SJSA1 (cell line): Measurements from ENCODE around the gene EVPLL. TPM values are rescaled to one million over a fixed set of nuclear protein-coding genes. Genes with fewer than 3 reads are reported as not detected.
"Not testable (repeated sequence)": the region's sequence is repeated elsewhere in the genome, so short reads cannot be mapped to it uniquely, and the experiment has no call there.

ENCODE experiments used
- DNase-seq, 2 experiments: peaks; one replicate each; pipeline ENCODE4 v3.0.0-alpha.2; 2015 to 2020; ENCODE audit warnings: low spot score in 2 of 2, low read depth in 1 of 2
- H3K27ac ChIP-seq: fragments of 250-450 bp; sonication (Bioruptor Pico); 2 replicates; pipeline ENCODE4 v1.5.1; 2020; ENCODE audit warnings: mild to moderate bottlenecking, moderate library complexity
- H3K27me3 ChIP-seq: fragments of 250-450 bp; sonication (Bioruptor Pico); replicated peaks from 2 replicates; pipeline ENCODE4 v1.5.1; 2020; ENCODE audit warnings: mild to moderate bottlenecking, moderate library complexity
- H3K36me3 ChIP-seq: fragments of 250-450 bp; sonication (Bioruptor Pico); 2 replicates; pipeline ENCODE4 v1.5.1; 2020; ENCODE audit warnings: mild to moderate bottlenecking
- H3K4me1 ChIP-seq: fragments of 250-450 bp; sonication (Bioruptor Pico); replicated peaks from 2 replicates; pipeline ENCODE4 v1.6.1; 2021; ENCODE audit warnings: mild to moderate bottlenecking
- H3K4me3 ChIP-seq: fragments of 250-450 bp; sonication (Bioruptor Pico); 2 replicates; pipeline ENCODE4 v1.5.1; 2020; ENCODE audit warnings: mild to moderate bottlenecking
- H3K9me3 ChIP-seq: fragments of 250-450 bp; sonication (Bioruptor Pico); replicated peaks from 2 replicates; pipeline ENCODE4 v1.5.1; 2020; ENCODE audit warnings: mild to moderate bottlenecking
- total RNA-seq: library from RNA; depleted of rRNA; stranded (reverse); fragments of >200 nt; shearing (Covaris generic); gene quantifications from 2 replicates; pipeline ENCODE4 v1.2.3, GENCODE V29; 2014; rRNA removed

The EVPLL gene
- not detected in 2 replicates for total RNA-seq

- Histone ChIP-seq H3K4me1 (no peaks in the 10 kb centered on the region), H3K27ac (no peak within 1 kb of the TSS), H3K9me3 (no peaks in the 10 kb centered on the region), H3K27me3 (no peaks in the 10 kb centered on the region), H3K36me3 (no peaks in the 10 kb centered on the region), H3K4me3 (no peak within 1 kb of the TSS)
- no peak for DNase-seq
Measured at GRCh38 chr17:18377437-18378204, at the start of gene EVPLL. EVPLL (plus strand) TSS chr17:18377778; CDS start chr17:18380938, 3,160 bp downstream.

DNA sequence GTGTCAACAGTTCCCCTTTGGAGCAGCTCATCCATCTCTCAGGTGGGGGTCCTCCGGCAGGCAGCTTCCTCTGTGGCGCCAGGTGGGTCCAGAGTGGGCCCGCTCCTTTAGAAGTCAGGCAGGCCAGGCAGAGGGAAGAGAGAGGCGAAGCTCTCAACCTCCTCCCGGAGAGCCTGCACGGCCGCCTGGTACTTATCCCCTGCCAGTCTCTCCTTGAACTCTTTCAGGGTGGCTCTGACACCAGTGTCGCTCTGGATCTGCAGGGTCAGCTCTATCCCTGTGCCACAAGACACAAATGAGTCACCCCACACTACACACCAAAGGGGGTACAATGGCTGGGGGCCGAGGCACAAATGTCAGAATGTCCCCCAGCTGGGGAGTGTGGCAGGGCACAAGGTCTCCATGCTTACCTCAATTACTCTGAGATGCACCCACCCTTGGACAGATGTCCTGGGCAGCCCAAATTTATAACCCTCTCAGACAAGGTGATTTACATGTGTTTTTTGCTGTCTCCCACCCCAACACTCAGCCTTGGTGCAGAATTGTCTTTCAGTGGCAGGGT lies 48.9 kb upstream of the EVPLL start:
- H3K4me3 ChIP-seq: no peak overlapping the region
- no peak overlapping the region for H3K27ac ChIP-seq
- H3K27me3 ChIP-seq: no peaks in the 10 kb centered on the region
- H3K9me3 ChIP-seq: no peaks in the 10 kb centered on the region
- H3K36me3 ChIP-seq: peaks cover 61% of the 10 kb centered on the region
- no peaks in the 10 kb centered on the region for H3K4me1 ChIP-seq
- no peak for DNase-seq

- peaks cover 45% of the 10 kb centered on the region for H3K36me3 ChIP-seq
- H3K27me3 ChIP-seq: no peaks in the 10 kb centered on the region
- no peak overlapping the region for H3K27ac ChIP-seq
- no peak for DNase-seq
- no peak overlapping the region for H3K4me3 ChIP-seq
- no peaks in the 10 kb centered on the region for H3K4me1 ChIP-seq
- H3K9me3 ChIP-seq: no peaks in the 10 kb centered on the region
Measured at GRCh38 chr17:18331879-18332278, 45.7 kb upstream of the EVPLL start.

GRCh38 chr17:18332909-18333489 lies 44.6 kb upstream of the EVPLL start:
- H3K9me3 ChIP-seq: no peaks in the 10 kb centered on the region
- H3K4me3 ChIP-seq: no peak overlapping the region
- peaks cover 38% of the 10 kb centered on the region for H3K36me3 ChIP-seq
- H3K27me3 ChIP-seq: no peaks in the 10 kb centered on the region
- no peak for DNase-seq
- no peaks in the 10 kb centered on the region for H3K4me1 ChIP-seq
- no peak overlapping the region for H3K27ac ChIP-seq

- H3K4me3 ChIP-seq: not testable (repeated sequence)
Measured at GRCh38 chr17:18338158-18338557, 39.4 kb upstream of the EVPLL start.

GRCh38 chr17:18339933-18340332 lies 37.6 kb upstream of the EVPLL start:
- Histone ChIP-seq H3K4me3 (no peak overlapping the region), H3K27me3 (no peaks in the 10 kb centered on the region), H3K36me3 (peaks cover 16% of the 10 kb centered on the region), H3K27ac (no peak overlapping the region), H3K9me3 (no peaks in the 10 kb centered on the region), H3K4me1 (no peaks in the 10 kb centered on the region)
- DNase-seq: no peak

More at GRCh38 chr17:18338158-18338557, 39.4 kb upstream of the EVPLL start:
- not testable (repeated sequence) for H3K9me3 ChIP-seq, DNase-seq, H3K27me3 ChIP-seq, H3K4me1 ChIP-seq, H3K27ac ChIP-seq
- peaks cover 20% of the 10 kb centered on the region for H3K36me3 ChIP-seq

GRCh38 chr17:18344021-18344420 lies 33.6 kb upstream of the EVPLL start:
- DNase-seq: no peak
- Histone ChIP-seq H3K36me3 (peaks cover 31% of the 10 kb centered on the region), H3K27ac (no peak overlapping the region), H3K4me3 (no peak overlapping the region), H3K4me1 (no peaks in the 10 kb centered on the region), H3K27me3 (no peaks in the 10 kb centered on the region), H3K9me3 (no peaks in the 10 kb centered on the region)

DNA sequence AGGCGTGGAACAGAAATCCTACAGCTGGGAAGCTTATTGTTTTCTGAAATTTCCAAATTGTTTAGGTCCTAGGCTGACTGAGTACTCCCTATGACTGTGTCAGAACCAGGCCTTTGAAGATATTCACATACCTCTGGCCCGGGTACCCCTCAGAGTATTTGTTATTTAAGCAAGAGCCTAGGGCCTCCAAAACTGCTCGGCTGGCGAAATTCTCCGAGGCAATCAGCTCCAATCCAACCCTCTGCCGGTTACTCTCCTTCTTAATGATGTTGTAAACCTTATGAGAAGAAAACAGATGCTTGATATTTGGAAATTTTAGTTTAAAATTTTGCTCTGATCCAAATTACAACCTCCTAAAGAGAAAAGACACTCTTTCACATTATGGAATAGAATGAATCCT lies 24.0 kb upstream of the EVPLL start:
- H3K36me3 ChIP-seq: peaks cover 12% of the 10 kb centered on the region
- H3K4me3 ChIP-seq: no peak overlapping the region
- DNase-seq: no peak
- H3K4me1 ChIP-seq: no peaks in the 10 kb centered on the region
- H3K27ac ChIP-seq: no peak overlapping the region
- no peaks in the 10 kb centered on the region for H3K9me3 ChIP-seq
- no peaks in the 10 kb centered on the region for H3K27me3 ChIP-seq

DNA sequence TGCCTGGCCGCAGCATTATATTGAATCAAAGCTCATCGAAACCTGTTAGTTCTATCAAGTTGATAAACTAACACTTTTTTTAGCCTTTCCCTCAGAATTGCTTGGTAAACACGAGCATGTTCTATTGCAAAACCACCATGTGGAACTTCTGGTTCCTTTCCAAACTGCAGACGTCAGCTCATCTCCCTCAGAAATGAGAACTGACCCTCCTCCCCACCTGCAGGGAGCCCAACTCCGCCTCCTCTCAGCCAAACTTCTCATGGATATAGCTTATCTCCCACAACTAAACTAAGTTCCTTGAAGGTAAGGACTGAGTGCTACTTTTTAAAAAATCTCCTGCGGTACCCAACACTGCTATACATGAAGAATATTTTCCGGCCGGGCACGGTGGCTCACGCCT lies 21.0 kb upstream of the EVPLL start:
- Histone ChIP-seq H3K27me3 (no peaks in the 10 kb centered on the region), H3K27ac (no peak overlapping the region), H3K4me1 (no peaks in the 10 kb centered on the region), H3K9me3 (no peaks in the 10 kb centered on the region), H3K4me3 (no peak overlapping the region), H3K36me3 (peaks cover 12% of the 10 kb centered on the region)
- DNase-seq: no peak

- Histone ChIP-seq H3K27ac (no peak overlapping the region), H3K4me1 (peaks cover 6% of the 10 kb centered on the region), H3K36me3 (no peaks in the 10 kb centered on the region; the same call in 1 of the 2 replicates)
Measured at GRCh38 chr17:18360518-18360917, 17.1 kb upstream of the EVPLL start.

GRCh38 chr17:18361837-18362697 lies 15.5 kb upstream of the EVPLL start:
- H3K27me3 ChIP-seq: no peaks in the 10 kb centered on the region

More at GRCh38 chr17:18360518-18360917, 17.1 kb upstream of the EVPLL start:
- DNase-seq: no peak
- Histone ChIP-seq H3K27me3 (no peaks in the 10 kb centered on the region), H3K4me3 (no peak overlapping the region), H3K9me3 (no peaks in the 10 kb centered on the region)

DNA sequence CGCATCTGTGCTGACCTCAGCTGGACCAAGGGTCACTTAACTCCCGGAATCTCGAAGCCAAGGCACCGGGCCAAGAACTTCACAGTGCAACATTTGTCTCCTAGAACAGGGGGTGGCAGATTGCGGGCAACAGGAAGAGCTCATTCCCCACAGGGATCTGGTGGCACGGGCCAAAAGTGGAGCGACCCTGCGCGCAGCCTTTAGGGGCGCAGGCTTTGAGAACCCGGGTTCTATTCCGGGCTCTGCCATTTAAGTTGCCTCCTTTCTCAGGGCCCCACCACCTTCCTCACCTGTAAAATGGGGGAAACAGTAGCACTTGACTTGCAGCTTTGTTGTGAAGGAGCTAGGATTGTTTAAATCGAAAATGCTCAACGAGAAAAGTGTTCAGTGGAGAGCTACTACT lies 14.9 kb upstream of the EVPLL start:
- H3K27ac ChIP-seq: no peak overlapping the region
- H3K4me1 ChIP-seq: peaks cover 6% of the 10 kb centered on the region
- H3K9me3 ChIP-seq: no peaks in the 10 kb centered on the region
- no peaks in the 10 kb centered on the region for H3K27me3 ChIP-seq
- DNase-seq: no peak
- H3K4me3 ChIP-seq: peak overlapping the region; percentile 82
- H3K36me3 ChIP-seq: no peaks in the 10 kb centered on the region; the same call in 1 of the 2 replicates

More at GRCh38 chr17:18361837-18362697, 15.5 kb upstream of the EVPLL start:
- H3K27ac ChIP-seq: no peak overlapping the region
- no peaks in the 10 kb centered on the region; the same call in 1 of the 2 replicates for H3K36me3 ChIP-seq
- H3K4me3 ChIP-seq: peak overlapping the region; percentile 82
- no peak for DNase-seq
- H3K4me1 ChIP-seq: peaks cover 6% of the 10 kb centered on the region
- H3K9me3 ChIP-seq: no peaks in the 10 kb centered on the region
